Liver (tissue), 9 donors: Measurements from ENCODE around the gene MYO16. TPM values are rescaled to one million over a fixed set of nuclear protein-coding genes. Genes with fewer than 3 reads are reported as not detected.

ENCODE experiments used
- DNase-seq: peaks from one replicate; pipeline ENCODE4 v3.0.0-alpha.2; 2017; ENCODE audit warnings: low spot score
- H3K27ac ChIP-seq, 2 donors: one replicate each; pipeline ENCODE4 v1.7.0; 2013; ENCODE audit warnings: inconsistent platforms in 2 of 2, low read length in 2 of 2, control low read depth in 1 of 2, low read depth in 1 of 2, mild to moderate bottlenecking in 1 of 2
- H3K27me3 ChIP-seq, 4 donors: one replicate each; pipeline versions ENCODE4 v1.6.1 to v1.7.0; 2013; ENCODE audit warnings: low read length in 3 of 4, inconsistent platforms in 1 of 4, mild to moderate bottlenecking in 1 of 4, moderate library complexity in 1 of 4; ENCODE audit not compliant: control insufficient read depth in 4 of 4, insufficient read depth in 4 of 4
- H3K36me3 ChIP-seq, 4 donors: one replicate each; pipeline versions ENCODE4 v1.6.1 to v1.7.0; 2013; ENCODE audit warnings: low read length in 3 of 4, mild to moderate bottlenecking in 3 of 4, low read depth in 1 of 4, moderate library complexity in 1 of 4; ENCODE audit not compliant: control insufficient read depth in 4 of 4, insufficient read depth in 3 of 4
- H3K4me1 ChIP-seq, 4 donors: one replicate each; pipeline versions ENCODE4 v1.6.1 to v1.7.0; 2013; ENCODE audit warnings: low read length in 3 of 4, mild to moderate bottlenecking in 3 of 4, moderate library complexity in 1 of 4; ENCODE audit not compliant: control insufficient read depth in 4 of 4, insufficient read depth in 4 of 4
- H3K4me3 ChIP-seq, 3 donors: one replicate each; pipeline versions ENCODE4 v1.6.1 to v1.7.0; 2013; ENCODE audit warnings: low read length in 3 of 3, control low read depth in 1 of 3, low read depth in 1 of 3, mild to moderate bottlenecking in 1 of 3
- H3K9ac ChIP-seq, 2 donors: one replicate each; pipeline ENCODE4 v1.7.0; 2013; ENCODE audit warnings: low read length in 2 of 2, mild to moderate bottlenecking in 2 of 2, moderate library complexity in 2 of 2, control low read depth in 1 of 2, low read depth in 1 of 2
- H3K9me3 ChIP-seq, 4 donors: one replicate each; pipeline versions ENCODE4 v1.6.1 to v1.7.0; 2013; ENCODE audit warnings: low read length in 3 of 4; ENCODE audit not compliant: control insufficient read depth in 4 of 4
- ATF3 ChIP-seq: IDR thresholded peaks from 2 replicates; pipeline ENCODE4 v1.6.1; 2016; ENCODE audit warnings: antibody characterized with exemption
- CTCF ChIP-seq: fragments of 150-350 bp; IDR thresholded peaks from 2 replicates; pipeline ENCODE4 v1.5.1; 2017; ENCODE audit warnings: improper control_type of control experiment, low read depth, low read length; ENCODE audit not compliant: missing input control
- EGR1 ChIP-seq, 2 donors: IDR thresholded peaks; 2 replicates each; pipeline ENCODE4 v1.6.1; 2016 to 2018; ENCODE audit warnings: antibody characterized with exemption in 2 of 2, low read depth in 2 of 2
- FOXA1 ChIP-seq: IDR thresholded peaks from 2 replicates; pipeline ENCODE4 v1.6.1; 2016; ENCODE audit warnings: antibody characterized with exemption
- FOXA2 ChIP-seq: IDR thresholded peaks from 2 replicates; pipeline ENCODE4 v1.6.1; 2016; ENCODE audit warnings: antibody characterized with exemption
- GABPA ChIP-seq, 2 donors: IDR thresholded peaks in 1 of 2; conservative IDR thresholded peaks in 1 of 2; 2 replicates each; pipeline ENCODE4 v1.6.1; 2016; ENCODE audit warnings: antibody characterized with exemption in 2 of 2, mild to moderate bottlenecking in 1 of 2, moderate library complexity in 1 of 2
- HNF4A ChIP-seq, 2 donors: conservative IDR thresholded peaks; 2 replicates each; pipeline ENCODE4 v1.6.1; 2016; ENCODE audit warnings: antibody characterized with exemption in 2 of 2, mild to moderate bottlenecking in 2 of 2
- HNF4G ChIP-seq: IDR thresholded peaks from 2 replicates; pipeline ENCODE4 v1.6.1; 2016; ENCODE audit warnings: antibody characterized with exemption
- JUND ChIP-seq, 2 donors: IDR thresholded peaks; 2 replicates each; pipeline ENCODE4 v1.6.1; 2016; ENCODE audit warnings: antibody characterized with exemption in 2 of 2
- MAX ChIP-seq: IDR thresholded peaks from 2 replicates; pipeline ENCODE4 v1.6.1; 2016; ENCODE audit warnings: antibody characterized with exemption
- NR2F2 ChIP-seq: IDR thresholded peaks from 2 replicates; pipeline ENCODE4 v1.6.1; 2016; ENCODE audit warnings: antibody characterized with exemption
- RAD21 ChIP-seq, 2 donors: IDR thresholded peaks; 2 replicates each; pipeline ENCODE4 v1.6.1; 2016; ENCODE audit warnings: antibody characterized with exemption in 2 of 2, mild to moderate bottlenecking in 2 of 2
- REST ChIP-seq: IDR thresholded peaks from 2 replicates; pipeline ENCODE4 v1.6.1; 2016; ENCODE audit warnings: antibody characterized with exemption, mild to moderate bottlenecking
- RXRA ChIP-seq, 2 donors: IDR thresholded peaks; 2 replicates each; pipeline ENCODE4 v1.6.1; 2017 to 2018; ENCODE audit warnings: antibody characterized with exemption in 2 of 2, mild to moderate bottlenecking in 1 of 2
- SP1 ChIP-seq: IDR thresholded peaks from 2 replicates; pipeline ENCODE4 v1.6.1; 2018; ENCODE audit warnings: antibody characterized with exemption, mild to moderate bottlenecking
- TAF1 ChIP-seq: conservative IDR thresholded peaks from 2 replicates; pipeline ENCODE4 v1.6.1; 2016; ENCODE audit warnings: antibody characterized with exemption, mild to moderate bottlenecking
- YY1 ChIP-seq: IDR thresholded peaks from 2 replicates; pipeline ENCODE4 v1.6.1; 2016; ENCODE audit warnings: antibody characterized with exemption, mild to moderate bottlenecking
- ZBTB33 ChIP-seq: IDR thresholded peaks from 2 replicates; pipeline ENCODE4 v1.6.1; 2016; ENCODE audit warnings: antibody characterized with exemption
- WGBS: extraction: QIAGEN DNeasy Blood & Tissue Kit; methylation state at CpG from one replicate; pipeline ENCODE4 v1.1.7; 2013; 5-methylcytosine and 5-hydroxymethylcytosine counted together
- polyA plus RNA-seq, 2 donors: library from polyadenylated mRNA; stranded (reverse) in 1 of 2; unstranded in 1 of 2; fragments of 200-250 nt in 1 of 2; fragments of >200 nt in 1 of 2; fragmentation: Nextera tagmentation in 1 of 2; extraction: Ambion mirVana in 1 of 2; gene quantifications; one replicate each; pipeline versions ENCODE4 v1.2.1 to v1.2.3, GENCODE V29; 2013 to 2015
- total RNA-seq, 2 donors: library from RNA; depleted of rRNA; stranded (reverse); fragments of >200 nt; gene quantifications; one replicate each; pipeline ENCODE4 v1.2.3, GENCODE V29; 2014
- donor health status: healthy.
- donor health status: healthy.
- donor health status: healthy.
- donor health status: healthy.
- donor health status: healthy.

MYO16 gene
- total and polyA plus RNA-seq, 4 donors, result 0.37 to 1.1 (median 0.68) TPM

- H3K36me3 ChIP-seq, result no peaks in the 10 kb centered on the region
- no peak for DNase-seq
- H3K4me3 ChIP-seq, result no peak overlapping the region
- H3K4me1 ChIP-seq, result no peaks in the 10 kb centered on the region
- H3K27me3 ChIP-seq, result no peaks in the 10 kb centered on the region
- H3K9me3 ChIP-seq, result no peaks in the 10 kb centered on the region
- no peak for TF ChIP-seq REST
- no peak for TF ChIP-seq CTCF
- no peak for TF ChIP-seq EGR1 (IDR thresholded peaks at IDR 0.05; ENCODE audit: low read depth in 2 of 2)
- no peak for TF ChIP-seq TAF1
- TF ChIP-seq MAX, result no peak
- no peak for TF ChIP-seq YY1
- no peak for TF ChIP-seq FOXA2
- TF ChIP-seq ATF3, result no peak
- no peak for TF ChIP-seq JUND (IDR thresholded peaks at IDR 0.05)
- no peak for TF ChIP-seq ZBTB33
- no peak for TF ChIP-seq SP1
- no peak for TF ChIP-seq RXRA (IDR thresholded peaks at IDR 0.05)
- TF ChIP-seq FOXA1, result no peak
- TF ChIP-seq RAD21 (IDR thresholded peaks at IDR 0.05), result no peak
- TF ChIP-seq NR2F2, result no peak
- TF ChIP-seq HNF4G, result no peak
- TF ChIP-seq HNF4A (conservative IDR thresholded peaks at IDR 0.05), result no peak
- no peak for TF ChIP-seq GABPA (IDR thresholded peaks at IDR 0.05 in 1 of 2, conservative IDR thresholded peaks at IDR 0.05 in 1 of 2)
- H3K9ac ChIP-seq, result no peak overlapping the region
- no peak overlapping the region for H3K27ac ChIP-seq
- 96% methylated on average over 4 of the region's 4 CpGs for WGBS
Measured at GRCh38 chr13:109009756-109010155, 380.3 kb downstream of the MYO16 start.

GRCh38 chr13:109010912-109011311 lies 381.5 kb downstream of the MYO16 start:
- H3K9ac ChIP-seq, result no peak overlapping the region
- WGBS, result 74% methylated on average over 1 of the region's 1 CpG
- no peaks in the 10 kb centered on the region for H3K36me3 ChIP-seq
- no peaks in the 10 kb centered on the region for H3K9me3 ChIP-seq
- H3K27me3 ChIP-seq, result no peaks in the 10 kb centered on the region
- no peak for DNase-seq
- H3K27ac ChIP-seq, result no peak overlapping the region
- H3K4me3 ChIP-seq, result no peak overlapping the region
- no peaks in the 10 kb centered on the region for H3K4me1 ChIP-seq
- TF ChIP-seq GABPA (IDR thresholded peaks at IDR 0.05 in 1 of 2, conservative IDR thresholded peaks at IDR 0.05 in 1 of 2) (no peak), HNF4G (no peak), TAF1 (no peak)
